CD4-positive, alpha-beta T cell treated with Interleukin-10 for 1 hour (primary cell): ENCODE results near the gene EHD4.

Experiments
- DNase-seq: peaks from one replicate; pipeline ENCODE4 v3.0.0-alpha.2; 2020

The EHD4 gene

DNA sequence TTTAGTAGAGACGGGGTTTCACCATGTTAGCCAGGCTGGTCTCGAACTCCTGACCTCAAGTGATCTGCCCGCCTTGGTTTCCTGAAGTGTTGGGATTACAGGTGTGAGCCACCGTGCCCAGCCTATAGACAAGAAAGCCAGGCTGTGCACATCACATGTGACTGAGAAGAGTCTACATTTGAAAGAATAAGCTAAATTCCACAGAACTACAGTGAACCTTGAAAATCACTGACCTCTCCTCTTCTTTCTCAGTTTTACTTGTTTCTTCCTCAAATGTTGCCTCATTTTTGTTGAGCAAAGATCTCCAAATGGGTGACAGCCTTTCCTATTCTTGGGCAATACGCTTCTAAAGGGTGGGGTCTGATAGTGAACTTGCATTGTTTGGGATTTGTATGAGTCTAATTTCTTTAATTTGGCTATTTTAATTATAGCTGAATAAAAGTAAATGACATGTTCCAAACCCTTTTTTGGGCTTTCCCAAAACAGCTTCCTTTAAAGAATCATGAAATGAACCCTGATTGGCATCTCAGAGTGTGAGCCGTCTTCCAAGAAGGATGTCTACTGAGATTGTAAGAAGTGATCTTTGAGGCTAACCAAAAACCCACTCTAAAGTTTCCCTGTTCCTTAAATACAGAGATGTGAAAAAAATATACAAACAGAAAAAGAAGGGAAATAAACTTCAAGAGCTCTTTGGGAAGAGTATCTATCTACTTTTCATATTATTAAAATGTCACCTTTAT is 56.9 kb downstream of the EHD4 start:
- no peak for DNase-seq

- DNase-seq = no peak
These were observed 57.9 kb downstream of the EHD4 start for GRCh38 chr15:41914411-41914810.

DNA sequence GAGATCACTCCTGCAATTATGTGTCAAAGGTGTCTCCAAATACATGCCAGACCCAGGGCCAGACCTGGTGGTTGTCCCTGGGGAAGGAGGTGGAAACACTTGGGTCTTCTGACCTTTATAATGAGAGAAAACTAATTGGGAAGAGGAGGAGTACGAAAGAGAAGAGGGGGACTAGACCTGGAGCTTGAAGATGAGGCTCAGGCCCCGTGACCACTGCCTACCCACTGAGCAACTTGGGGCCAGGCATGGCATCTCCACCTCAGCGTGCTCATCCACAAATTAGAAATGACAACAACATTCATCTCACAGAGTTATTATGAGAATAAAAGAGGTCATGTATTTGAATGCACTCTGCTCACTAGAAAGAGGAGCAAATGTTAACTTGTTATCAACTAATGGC is 59.1 kb downstream of the EHD4 start:
- DNase-seq = no peak

- DNase-seq = no peak
These were observed 60.5 kb downstream of the EHD4 start for GRCh38 chr15:41911691-41912345.

DNA sequence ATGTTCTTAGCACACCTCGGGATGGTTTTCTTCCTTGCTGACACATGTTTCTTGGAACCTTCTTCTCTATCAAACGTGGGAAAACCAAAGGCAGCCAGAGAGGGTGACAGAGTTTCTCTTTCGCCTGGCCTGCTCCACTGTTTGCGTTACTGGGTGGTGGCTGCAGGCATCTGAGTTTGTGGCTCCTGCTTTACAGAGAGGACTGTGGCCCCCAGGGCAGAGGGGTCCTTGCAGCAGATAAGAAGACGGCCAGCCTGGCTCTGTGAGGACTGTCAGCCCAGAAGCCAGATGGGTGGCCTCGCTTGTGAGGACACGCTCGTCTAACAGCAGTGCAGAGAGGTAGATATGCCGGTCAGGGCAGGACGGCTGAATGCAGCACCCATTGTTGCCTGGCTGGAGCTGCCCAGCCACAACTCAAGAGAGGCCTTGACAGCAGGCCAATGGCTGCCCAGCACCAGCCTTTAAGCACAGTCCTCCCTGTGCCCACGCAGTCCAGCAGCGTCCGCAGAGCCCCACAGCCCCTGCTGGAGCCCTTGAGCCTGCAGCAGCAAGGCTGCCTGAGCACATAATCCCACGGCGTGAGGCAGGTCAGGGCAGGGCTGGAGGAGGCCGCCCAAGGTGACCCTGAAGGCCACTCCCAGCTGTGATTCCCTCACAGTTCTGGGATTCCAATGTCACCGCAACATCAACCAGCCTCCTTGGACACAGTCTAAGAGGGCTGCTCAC is 63.5 kb downstream of the EHD4 start:
- no peak for DNase-seq

GRCh38 chr15:41907141-41907540 is 65.2 kb downstream of the EHD4 start:
- DNase-seq = no peak

DNA sequence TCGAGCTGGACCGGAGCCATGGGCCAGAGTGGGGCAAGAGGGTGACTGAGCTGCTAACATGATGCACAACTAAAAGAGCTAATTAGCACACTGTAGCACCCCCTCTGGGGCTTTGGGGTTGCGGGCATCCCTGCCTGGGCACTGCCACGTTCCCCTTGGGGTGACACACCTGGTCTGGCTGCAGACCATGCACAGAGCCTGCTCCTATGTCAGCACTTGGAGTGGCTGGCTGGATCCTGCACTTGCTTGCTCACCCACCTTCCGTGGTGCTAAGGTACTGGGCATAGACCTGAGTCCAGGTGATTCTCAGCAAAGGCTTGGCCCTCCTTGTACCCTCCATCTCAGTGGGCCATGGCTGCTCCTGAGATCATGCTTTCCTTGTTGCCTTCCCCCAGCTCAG is 65.7 kb downstream of the EHD4 start:
- no peak for DNase-seq

DNA sequence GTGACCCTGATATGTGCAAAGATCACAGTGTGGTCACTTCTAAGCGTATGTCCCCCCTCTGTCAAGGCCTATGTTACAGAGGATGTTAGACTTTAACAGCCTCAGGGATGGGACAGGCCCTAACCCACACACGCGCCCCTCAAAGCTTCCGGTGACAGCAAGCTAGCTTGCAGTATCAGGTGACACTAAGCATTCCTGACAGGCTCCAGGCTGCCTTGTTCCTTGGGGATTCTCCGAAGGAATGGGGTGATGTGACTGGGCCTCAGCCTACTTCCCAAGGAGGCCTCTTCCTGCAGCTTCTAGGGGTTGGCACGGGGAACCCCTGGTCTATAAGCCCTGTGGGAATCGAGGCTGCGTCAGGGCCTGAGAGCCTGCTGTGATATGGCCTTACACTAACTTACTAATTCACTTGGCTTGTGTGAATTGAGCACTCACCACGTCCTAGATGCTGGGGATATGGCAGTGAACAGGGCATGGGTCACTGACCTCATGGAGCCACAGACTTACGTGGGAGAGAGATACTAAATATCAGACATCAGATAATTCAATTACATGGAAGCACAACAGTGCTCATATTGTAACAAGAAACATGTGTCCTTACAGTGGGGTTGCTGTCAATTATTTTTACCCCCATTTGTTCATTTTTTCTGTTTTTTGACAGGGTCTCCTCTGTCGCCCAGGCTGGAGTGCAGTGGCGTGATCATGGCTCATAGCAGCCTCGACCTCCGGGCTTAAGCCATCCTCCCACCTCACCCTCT is 67.1 kb downstream of the EHD4 start:
- DNase-seq = no peak

GRCh38 chr15:41904541-41905005 is 67.8 kb downstream of the EHD4 start:
- DNase-seq = peak; percentile 81

- no peak for DNase-seq
These were observed 68.6 kb downstream of the EHD4 start for GRCh38 chr15:41903782-41904181.

- DNase-seq = no peak
These were observed 70.9 kb downstream of the EHD4 start for GRCh38 chr15:41901431-41901830.

DNA sequence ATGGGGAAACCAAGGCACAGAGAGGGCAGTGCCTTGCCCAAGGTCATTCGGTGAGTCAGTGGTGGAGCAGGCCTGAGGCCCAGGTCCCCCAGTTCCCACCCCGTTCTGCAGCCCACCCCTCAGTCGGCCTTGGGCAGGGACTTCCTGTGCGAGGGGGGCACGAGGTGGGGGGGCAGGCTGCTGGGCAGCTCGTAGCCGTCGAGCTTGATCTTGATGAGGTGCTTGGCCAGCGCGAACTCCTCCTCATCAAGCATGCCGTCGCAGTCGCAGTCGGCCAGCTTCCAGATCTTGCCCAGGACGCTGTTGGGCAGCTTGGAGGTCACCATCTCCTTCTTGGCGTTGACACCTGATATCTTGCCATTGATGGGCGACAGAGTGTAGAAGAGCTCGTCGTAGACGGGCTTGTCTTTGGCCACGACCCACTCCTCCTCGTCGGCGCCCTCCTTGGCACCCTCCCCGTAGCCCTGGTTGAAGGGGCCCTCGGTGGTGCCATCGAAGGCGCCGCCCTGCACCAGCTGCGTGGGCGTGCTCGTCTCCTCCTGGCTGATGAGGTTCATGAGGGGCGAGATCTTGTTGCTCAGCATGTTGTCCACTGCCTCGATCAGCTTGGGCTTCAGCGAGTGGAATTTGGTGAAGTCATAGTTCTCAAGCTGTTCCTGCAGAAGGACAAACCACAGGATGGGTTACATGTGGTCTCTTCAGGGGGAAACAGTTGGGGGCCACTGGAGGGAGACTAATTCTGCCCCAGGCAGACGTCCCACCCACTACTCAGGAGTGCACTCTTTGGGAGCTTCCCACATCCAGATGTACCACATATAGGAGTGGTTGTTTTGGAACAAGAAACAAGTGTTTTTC is 71.6 kb downstream of the EHD4 start:
- no peak for DNase-seq

GRCh38 chr15:41899854-41900442 is 72.4 kb downstream of the EHD4 start:
- no peak for DNase-seq

DNA sequence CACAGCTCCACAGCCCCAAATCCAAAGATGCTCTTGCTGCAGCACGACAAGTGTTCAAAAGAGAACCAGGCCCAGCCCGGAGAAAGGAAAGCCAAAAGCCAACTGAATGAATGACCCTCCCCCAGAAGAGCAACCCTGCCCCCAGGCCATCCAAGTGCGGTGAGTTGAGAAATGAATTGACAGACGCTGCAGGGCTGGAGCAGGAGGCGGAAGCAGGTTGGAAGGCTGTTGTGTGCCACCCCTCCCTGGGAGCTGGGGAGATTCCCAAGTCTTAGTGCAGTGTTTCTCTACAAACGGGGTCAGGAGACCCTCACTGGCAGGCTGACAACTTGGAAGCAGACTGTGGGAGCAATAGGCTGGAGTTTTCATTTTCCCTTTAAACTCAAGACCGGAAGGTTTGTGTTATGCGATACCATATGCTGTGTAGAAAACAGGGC is 75.0 kb downstream of the EHD4 start:
- DNase-seq = no peak

GRCh38 chr15:41896566-41896965 is 75.8 kb downstream of the EHD4 start:
- no peak for DNase-seq

DNA sequence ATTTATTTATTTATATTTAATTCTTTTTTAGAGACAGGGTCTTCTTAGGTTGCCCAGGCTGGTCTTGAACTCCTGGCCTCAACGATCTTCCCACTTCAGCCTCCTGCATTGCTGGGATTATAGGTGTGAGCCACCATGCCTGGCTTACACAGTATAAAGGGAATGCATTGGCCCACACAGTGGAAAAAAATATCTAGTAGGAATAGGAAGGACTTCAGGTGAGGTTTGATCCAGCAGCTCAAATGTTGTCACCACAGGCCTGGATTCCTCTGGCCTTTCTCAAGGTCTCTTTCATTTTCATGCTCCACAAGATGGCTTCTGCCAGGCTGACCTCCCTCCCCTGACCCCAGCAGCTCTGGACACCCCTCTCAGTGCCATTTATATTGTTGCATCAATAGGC is 76.4 kb downstream of the EHD4 start:
- DNase-seq = no peak

GRCh38 chr15:41895491-41895890 is 76.9 kb downstream of the EHD4 start:
- DNase-seq = no peak

DNA sequence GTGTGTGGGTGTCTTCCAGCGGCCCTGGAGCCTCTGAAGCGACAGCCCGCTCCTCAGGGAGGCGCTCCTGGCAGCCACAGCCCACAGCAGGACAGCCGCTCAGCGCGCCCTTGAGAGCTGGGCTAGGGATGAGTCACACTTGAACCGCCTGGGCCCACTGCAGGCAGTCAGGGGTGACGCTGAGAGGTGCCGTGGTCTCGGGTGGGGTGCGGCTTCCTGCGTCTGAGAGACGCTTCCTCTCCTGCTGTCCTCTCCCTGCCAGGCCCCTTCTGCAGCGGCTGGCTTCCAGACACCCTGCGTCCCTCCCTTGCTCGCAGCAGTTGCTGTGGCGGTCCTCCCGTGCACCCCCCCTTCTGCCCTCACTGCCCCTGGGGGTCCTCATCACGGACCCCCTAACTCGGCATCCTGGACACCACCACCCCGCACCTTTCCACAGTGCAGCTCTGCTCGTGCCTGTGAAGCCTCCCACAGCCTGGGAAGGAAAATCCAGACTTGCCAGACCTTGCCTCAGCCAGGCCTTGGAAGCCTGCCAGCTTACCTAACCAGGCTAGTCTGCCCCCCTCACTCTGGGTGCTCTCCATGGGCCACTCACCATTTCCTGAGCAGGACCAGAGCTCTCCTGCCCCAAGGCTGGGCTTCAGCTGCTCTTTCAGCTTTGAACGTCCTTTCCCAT is 77.4 kb downstream of the EHD4 start:
- DNase-seq = peak; percentile 90

DNA sequence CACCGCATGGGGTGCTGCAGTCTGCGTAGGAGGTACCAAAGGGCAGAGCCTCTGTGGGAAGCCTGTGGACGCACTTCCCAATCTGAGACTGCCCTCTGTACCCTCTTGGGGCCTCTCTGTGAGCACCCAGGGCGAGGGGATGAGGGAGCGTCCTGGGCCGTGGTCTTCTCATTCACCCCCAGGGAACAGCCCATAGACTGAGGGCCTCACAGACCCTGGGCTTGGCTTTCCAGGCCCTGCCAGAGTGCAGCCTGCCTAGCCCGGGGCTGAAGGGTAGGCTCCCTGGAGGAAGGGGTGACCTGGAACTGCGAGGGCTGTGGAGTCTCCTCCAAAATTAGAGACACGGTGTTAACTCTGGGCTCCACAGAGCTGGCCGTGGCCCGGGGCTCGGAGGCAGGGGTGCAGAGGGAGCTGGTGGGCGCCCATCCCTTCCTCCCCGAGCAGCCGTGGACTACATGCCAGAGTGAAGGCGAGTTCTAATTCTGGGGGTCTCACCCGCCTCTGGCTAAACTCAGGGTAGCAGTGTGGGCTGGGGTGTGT is 78.0 kb downstream of the EHD4 start:
- DNase-seq = no peak

DNA sequence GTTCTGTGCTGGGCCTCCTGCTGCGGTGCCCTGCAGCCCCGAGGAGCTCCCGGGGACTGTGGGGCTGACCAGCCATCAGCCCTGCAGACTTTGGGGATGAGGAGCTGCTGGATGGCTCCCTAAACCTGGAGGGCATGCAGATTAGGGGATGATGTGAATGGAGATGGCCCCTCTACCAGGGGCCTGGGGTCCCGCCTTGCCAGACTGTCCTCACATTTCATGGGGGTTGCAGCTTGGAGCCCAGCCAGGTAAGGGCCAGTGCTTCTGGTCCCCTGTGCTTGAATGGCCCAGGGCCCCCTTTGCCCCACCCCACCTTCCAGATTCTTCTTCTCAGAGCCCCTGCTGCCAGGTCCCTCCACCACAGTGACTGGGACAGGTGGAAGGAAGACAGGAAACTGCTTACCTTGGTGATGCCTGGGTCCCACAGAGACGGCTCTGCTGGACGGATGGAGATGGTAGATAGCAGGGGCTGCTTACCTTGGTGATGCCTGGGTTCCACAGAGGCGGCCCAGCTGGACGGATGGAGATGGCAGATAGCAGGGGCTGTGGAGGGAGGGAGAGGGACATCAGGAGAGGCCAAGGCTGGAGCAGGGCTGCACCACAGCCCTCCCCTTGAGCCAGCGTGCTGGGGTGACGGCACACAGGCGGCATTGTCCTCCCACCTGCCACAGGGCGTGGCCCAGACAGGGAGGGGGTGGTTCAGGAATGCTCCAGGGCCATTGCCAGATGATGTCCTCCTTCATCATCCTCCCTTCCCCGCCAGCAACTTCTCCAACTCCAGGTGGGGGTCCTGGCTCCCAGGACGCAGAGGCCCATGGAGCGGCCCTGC is 78.7 kb downstream of the EHD4 start, which contains the start of gene SPTBN5:
Gene SPTBN5, minus strand, starts transcription at position 632 of the 829 bp plus-strand sequence. Its CDS starts 556 bp downstream, at position 76.
- DNase-seq = no peak
